Stimulated activated CD4-positive, alpha-beta T cell treated with anti-CD3 and anti-CD28 coated beads, Interleukin-2, amount 100 ng/mL, for 4 hours (primary cell): ENCODE measurements around the gene PLEKHG1.

Experiments used
- DNase-seq: peaks from one replicate; pipeline ENCODE4 v3.0.0-alpha.2; 2020; ENCODE audit warnings: low read depth

Gene PLEKHG1

DNA sequence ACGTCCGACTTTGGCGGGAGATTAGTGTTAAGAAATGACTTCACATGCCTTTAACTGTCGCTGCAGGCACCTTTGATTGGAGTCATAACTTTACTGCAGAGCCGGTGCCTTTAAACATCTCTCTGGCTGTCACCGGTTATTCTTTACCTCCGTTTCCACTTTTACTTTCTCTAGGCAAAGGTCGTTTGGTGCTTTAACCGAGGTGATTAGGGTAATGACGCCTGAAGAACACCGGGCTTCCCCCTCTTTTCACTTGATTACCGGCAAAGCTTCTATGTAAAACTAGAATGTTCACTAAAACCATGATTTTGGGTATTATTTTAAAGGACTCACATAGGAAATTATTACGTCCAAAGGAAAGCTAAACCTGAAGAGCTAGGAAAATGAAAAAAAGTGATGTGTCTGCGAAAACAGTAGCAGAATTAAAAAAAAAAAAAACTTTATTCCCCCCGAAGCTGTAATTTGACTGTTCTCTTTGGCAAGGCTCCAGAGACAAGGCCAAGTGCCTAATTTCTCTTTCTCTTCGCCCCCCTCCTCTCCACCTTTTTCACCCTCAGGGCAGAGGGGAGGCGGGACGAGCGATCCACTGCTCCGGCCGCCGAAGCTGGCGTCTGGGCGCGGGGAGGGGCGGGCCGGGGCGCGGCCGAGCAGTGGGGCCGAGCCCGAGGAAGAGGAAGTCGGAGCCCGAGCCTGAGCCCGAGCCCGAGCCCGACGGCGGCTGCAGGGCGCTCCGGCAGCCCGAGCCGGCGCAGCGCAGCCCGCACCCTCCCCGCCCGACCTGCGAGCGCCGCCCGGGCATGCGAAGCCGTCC, at the start of gene PLEKHG1:
PLEKHG1 (plus strand) TSS at position 687 of the 811 bp plus-strand sequence. CDS start 133,797 bp downstream, outside the sequence.
- peak; percentile 6 for DNase-seq

GRCh38 chr6:150550244-150550643, 49.4 kb upstream of the PLEKHG1 start:
- DNase-seq: no peak

GRCh38 chr6:150557043-150557599, 42.6 kb upstream of the PLEKHG1 start:
- no peak for DNase-seq

- DNase-seq: no peak
Measured at GRCh38 chr6:150560004-150560883, 39.4 kb upstream of the PLEKHG1 start.

DNA sequence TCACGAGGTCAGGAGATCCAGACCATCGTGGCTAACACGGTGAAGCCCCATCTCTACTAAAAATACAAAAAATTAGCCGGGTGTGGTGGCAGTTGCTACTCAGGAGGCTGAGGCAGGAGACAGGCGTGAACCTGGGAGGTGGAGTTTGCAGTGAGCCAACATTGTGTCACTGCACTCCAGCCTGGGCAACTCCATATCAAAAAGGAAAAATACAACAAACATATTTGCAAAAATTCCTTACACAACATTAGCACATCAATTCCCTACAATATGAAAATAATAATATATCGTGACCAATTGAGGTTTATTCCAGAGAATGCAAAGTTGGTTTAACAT, 38.8 kb upstream of the PLEKHG1 start:
- no peak for DNase-seq

DNA sequence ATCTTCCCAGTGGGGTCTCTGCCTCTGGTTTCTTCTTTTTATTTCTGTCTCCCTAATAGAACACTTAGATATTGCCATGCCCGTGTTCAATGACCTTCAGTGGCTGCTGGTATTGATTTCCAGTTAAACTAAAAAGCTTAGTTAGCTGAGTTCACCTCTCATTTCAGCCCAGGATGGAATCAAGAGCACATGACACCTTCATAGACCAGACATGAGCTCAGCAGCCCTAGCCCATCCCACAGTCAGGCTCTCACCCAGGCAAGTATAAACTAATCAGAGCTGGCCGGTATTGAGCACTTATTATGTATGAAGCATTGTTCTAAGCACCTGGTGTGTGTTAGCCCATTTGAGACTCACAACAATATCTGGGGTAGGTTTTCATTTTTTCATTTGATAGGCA, 33.7 kb upstream of the PLEKHG1 start:
- DNase-seq: no peak

GRCh38 chr6:150566486-150566885, 33.2 kb upstream of the PLEKHG1 start:
- no peak for DNase-seq

DNA sequence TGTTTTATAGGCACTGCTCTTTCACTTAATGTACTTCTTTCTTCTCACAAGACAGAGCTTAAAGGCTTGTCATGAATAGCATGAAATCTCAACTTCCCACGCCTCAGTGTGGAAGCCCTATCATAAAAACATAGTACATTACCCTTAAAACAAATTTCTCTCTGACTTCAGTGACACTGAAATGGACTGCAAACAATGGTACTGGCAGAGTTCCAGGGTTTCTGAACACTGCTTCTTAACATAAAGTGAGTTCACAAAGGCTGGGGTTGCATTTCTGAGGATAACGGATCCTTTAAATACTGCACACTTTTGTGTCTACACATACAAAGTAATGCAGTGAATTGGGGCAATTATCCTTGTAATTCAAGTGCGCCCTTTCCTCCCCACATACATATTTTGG, 32.3 kb upstream of the PLEKHG1 start:
- no peak for DNase-seq

DNA sequence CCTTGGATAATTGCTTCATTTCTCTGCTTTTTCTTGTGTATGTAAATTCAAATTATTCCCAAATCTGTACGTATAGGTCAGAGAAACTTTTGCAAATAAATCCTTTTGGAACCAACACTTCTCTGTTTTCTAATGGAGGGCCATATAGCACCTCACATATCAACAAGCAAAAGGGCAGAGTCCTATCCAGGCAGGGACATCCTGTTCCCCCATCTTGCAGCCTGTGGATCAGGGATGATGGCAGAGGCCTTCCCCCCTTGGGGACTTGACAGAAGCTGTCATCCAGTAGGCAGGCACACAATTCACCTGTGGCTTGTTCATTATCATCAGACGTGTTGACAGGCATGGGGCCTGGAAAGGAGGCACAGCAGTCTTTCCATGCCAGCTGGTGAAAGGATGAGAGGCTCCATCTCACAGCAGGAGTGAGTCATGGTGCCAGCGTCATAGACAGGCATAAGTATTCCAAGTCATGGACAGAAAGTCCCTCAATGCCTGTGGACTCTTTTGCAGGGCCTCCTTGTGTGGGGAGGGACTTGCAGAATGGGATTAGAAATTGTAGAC, 31.8 kb upstream of the PLEKHG1 start:
- no peak for DNase-seq

DNA sequence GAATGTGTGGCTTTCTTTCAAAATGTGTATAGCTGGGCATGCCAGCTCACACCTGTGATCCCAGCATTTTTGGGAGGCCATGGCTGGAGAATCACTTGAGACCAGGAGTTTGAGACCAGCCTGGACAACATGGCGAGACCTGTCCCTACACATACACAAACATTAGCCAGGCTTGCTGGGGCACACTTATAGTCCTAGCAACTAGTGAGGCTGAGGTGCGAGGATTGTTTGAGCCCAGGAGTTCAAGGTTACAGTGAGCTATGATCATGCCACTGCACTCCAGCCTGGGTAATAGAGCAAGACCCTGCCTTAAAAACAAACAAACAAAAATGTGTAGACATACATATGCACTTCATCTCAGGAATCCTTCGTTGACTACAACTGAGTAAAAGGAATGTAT, 31.1 kb upstream of the PLEKHG1 start:
- no peak for DNase-seq

DNA sequence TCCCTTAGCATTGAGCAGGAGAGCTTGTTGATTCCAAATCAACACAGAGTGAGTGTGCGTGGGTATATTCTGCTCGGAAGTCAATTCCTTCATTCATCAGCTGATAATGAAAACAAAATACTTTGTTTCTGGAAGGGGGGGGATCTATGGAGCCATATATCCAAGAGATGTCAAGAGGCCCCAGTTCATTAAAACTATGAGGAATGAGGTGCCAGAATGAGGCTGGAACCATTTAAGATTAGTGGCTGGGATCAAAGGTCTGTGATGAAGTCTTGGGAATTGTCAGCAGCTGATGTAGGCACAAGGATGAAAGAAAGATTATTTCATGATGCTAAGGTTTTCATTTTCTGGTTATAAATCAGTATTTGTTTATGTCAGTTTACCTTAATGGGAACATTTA, 30.5 kb upstream of the PLEKHG1 start:
- no peak for DNase-seq

- DNase-seq: no peak
Measured at GRCh38 chr6:150573041-150573681, 26.5 kb upstream of the PLEKHG1 start.

- DNase-seq: no peak
Measured at GRCh38 chr6:150575836-150576235, 23.8 kb upstream of the PLEKHG1 start.

GRCh38 chr6:150576651-150577226, 22.9 kb upstream of the PLEKHG1 start:
- no peak for DNase-seq

- DNase-seq: no peak
Measured at GRCh38 chr6:150579611-150580010, 20.1 kb upstream of the PLEKHG1 start.

DNA sequence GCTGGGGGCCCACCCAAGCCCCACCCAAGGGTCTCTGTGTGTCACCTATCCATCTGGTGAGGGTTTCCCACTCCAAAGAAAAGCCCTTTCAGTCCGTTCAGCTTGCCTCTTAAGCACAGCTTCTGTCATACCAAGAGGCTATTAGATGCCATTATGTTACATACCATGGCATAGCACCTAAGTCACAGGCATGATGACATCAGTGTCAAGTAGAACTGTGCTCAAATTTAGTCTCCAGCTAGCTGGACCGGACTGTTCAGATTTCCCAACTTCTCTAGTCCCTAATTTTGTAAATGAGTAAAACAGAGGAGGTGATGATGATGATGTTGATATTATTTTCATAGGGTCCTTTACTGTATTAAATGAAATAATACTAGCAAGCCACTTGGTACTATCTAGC, 19.2 kb upstream of the PLEKHG1 start:
- DNase-seq: no peak

- no peak for DNase-seq
Measured at GRCh38 chr6:150584065-150584464, 15.6 kb upstream of the PLEKHG1 start.

- no peak for DNase-seq
Measured at GRCh38 chr6:150584596-150584995, 15.1 kb upstream of the PLEKHG1 start.

DNA sequence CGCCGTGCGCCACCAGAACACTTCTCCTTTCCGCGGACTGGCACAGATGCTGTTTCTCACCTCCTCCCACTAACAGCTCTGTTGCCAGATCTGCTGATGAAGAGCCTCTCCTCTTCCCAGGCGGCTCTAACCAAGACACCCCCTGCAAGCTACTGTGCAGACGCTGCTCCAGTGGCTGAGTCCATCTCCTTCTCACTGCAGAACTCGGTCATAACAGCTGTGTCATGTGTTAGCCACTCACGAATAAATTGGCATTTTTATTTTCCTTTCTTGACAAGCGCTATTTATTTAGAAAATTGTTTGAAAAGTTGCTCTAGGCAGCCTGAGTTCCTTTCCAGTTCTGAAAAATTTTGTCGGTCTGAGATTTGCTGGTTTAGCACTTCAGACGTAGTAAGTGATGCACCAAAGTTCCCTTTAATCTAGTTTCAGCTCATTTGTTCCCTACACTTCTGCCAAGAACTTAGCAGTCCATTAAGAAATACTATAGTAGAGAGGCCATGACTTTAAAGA, 12.8 kb upstream of the PLEKHG1 start:
- DNase-seq: no peak

- no peak for DNase-seq
Measured at GRCh38 chr6:150587637-150588036, 12.0 kb upstream of the PLEKHG1 start.

GRCh38 chr6:150588888-150589499, 10.7 kb upstream of the PLEKHG1 start:
- no peak for DNase-seq
